ENCODE data around the gene MYCBPAP. TPM values are rescaled to one million over a fixed set of nuclear protein-coding genes. Genes with fewer than 3 reads are reported as not detected.

MYCBPAP gene
- total and polyA plus RNA-seq, 2 donors (not counting 1 experiment from before 2014, with no cell fraction given) = 0.16 to 3.0 TPM

GRCh38 chr17:50495918-50496317 lies 12.3 kb upstream of the MYCBPAP start:
- Histone ChIP-seq H4K20me1 (ENCODE audit: control insufficient read depth, extremely low read depth, insufficient read depth, low read length) (no peaks in the 10 kb centered on the region), H3K9ac (ENCODE audit: insufficient read depth, low read length) (no peak overlapping the region), H3K36me3 (ENCODE audit: control insufficient read depth, insufficient read depth, low read length) (no peaks in the 10 kb centered on the region), H3K4me2 (ENCODE audit: extremely low read depth, insufficient read depth, low read length) (no peak overlapping the region), H3K79me2 (ENCODE audit: control insufficient read depth, insufficient read depth, low read length) (no peaks in the 10 kb centered on the region), H3K4me1 (ENCODE audit: control insufficient read depth, extremely low read depth, insufficient read depth, low read length) (no peaks in the 10 kb centered on the region), H3K4me3 (replicated peaks in 1 of 4; ENCODE audit: control extremely low read depth in 1 of 4, insufficient read depth in 1 of 4, low read depth in 3 of 4, low read length in 4 of 4) (no peak overlapping the region), H3K27me3 (ENCODE audit: control insufficient read depth, insufficient read depth, low read length) (no peaks in the 10 kb centered on the region), H2AFZ (ENCODE audit: low read length) (no peak overlapping the region), H3K27ac (ENCODE audit: insufficient read depth, low read length) (no peak overlapping the region), H3K9me3 (ENCODE audit: control insufficient read depth, insufficient read depth, low read depth, low read length) (no peaks in the 10 kb centered on the region)
- TF ChIP-seq, protein P1, sequence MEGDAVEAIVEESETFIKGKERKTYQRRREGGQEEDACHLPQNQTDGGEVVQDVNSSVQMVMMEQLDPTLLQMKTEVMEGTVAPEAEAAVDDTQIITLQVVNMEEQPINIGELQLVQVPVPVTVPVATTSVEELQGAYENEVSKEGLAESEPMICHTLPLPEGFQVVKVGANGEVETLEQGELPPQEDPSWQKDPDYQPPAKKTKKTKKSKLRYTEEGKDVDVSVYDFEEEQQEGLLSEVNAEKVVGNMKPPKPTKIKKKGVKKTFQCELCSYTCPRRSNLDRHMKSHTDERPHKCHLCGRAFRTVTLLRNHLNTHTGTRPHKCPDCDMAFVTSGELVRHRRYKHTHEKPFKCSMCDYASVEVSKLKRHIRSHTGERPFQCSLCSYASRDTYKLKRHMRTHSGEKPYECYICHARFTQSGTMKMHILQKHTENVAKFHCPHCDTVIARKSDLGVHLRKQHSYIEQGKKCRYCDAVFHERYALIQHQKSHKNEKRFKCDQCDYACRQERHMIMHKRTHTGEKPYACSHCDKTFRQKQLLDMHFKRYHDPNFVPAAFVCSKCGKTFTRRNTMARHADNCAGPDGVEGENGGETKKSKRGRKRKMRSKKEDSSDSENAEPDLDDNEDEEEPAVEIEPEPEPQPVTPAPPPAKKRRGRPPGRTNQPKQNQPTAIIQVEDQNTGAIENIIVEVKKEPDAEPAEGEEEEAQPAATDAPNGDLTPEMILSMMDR (conservative IDR thresholded peaks at IDR 0.05 in 1 of 2, IDR thresholded peaks at IDR 0.05 in 1 of 2; ENCODE audit: low read depth in 1 of 2, low read length in 2 of 2) = no peak
- TF ChIP-seq EZH2 (IDR thresholded peaks at IDR 0.05; ENCODE audit: low read length, missing control alignments) = no peak
- DNase-seq (ENCODE audit: low read depth in 2 of 2) = peak in 1 of 2 donors; percentile 72

GRCh38 chr17:50498021-50498874 lies 10.0 kb upstream of the MYCBPAP start:
- Histone ChIP-seq H3K4me1 (ENCODE audit: control insufficient read depth, extremely low read depth, insufficient read depth, low read length) (no peaks in the 10 kb centered on the region), H3K36me3 (ENCODE audit: control insufficient read depth, insufficient read depth, low read length) (no peaks in the 10 kb centered on the region), H3K4me2 (ENCODE audit: extremely low read depth, insufficient read depth, low read length) (no peak overlapping the region), H3K27ac (ENCODE audit: insufficient read depth, low read length) (no peak overlapping the region), H2AFZ (ENCODE audit: low read length) (no peak overlapping the region), H3K79me2 (ENCODE audit: control insufficient read depth, insufficient read depth, low read length) (no peaks in the 10 kb centered on the region), H3K4me3 (replicated peaks in 1 of 4; ENCODE audit: control extremely low read depth in 1 of 4, insufficient read depth in 1 of 4, low read depth in 3 of 4, low read length in 4 of 4) (no peak overlapping the region), H4K20me1 (ENCODE audit: control insufficient read depth, extremely low read depth, insufficient read depth, low read length) (no peaks in the 10 kb centered on the region), H3K27me3 (ENCODE audit: control insufficient read depth, insufficient read depth, low read length) (no peaks in the 10 kb centered on the region), H3K9ac (ENCODE audit: insufficient read depth, low read length) (no peak overlapping the region), H3K9me3 (ENCODE audit: control insufficient read depth, insufficient read depth, low read depth, low read length) (no peaks in the 10 kb centered on the region)
- no peak for DNase-seq (ENCODE audit: low read depth in 2 of 2)
- no peak for TF ChIP-seq EZH2 (IDR thresholded peaks at IDR 0.05; ENCODE audit: low read length, missing control alignments)
- TF ChIP-seq, protein P1 (conservative IDR thresholded peaks at IDR 0.05 in 1 of 2, IDR thresholded peaks at IDR 0.05 in 1 of 2; ENCODE audit: low read depth in 1 of 2, low read length in 2 of 2) = no peak

- no peak overlapping the region for H3K4me3 ChIP-seq (replicated peaks in 1 of 4; ENCODE audit: control extremely low read depth in 1 of 4, insufficient read depth in 1 of 4, low read depth in 3 of 4, low read length in 4 of 4)
- no peak overlapping the region for H3K9ac ChIP-seq (ENCODE audit: insufficient read depth, low read length)
- no peaks in the 10 kb centered on the region for H4K20me1 ChIP-seq (ENCODE audit: control insufficient read depth, extremely low read depth, insufficient read depth, low read length)
- H3K79me2 ChIP-seq (ENCODE audit: control insufficient read depth, insufficient read depth, low read length) = no peaks in the 10 kb centered on the region
- no peak overlapping the region for H2AFZ ChIP-seq (ENCODE audit: low read length)
- H3K4me1 ChIP-seq (ENCODE audit: control insufficient read depth, extremely low read depth, insufficient read depth, low read length) = no peaks in the 10 kb centered on the region
- H3K4me2 ChIP-seq (ENCODE audit: extremely low read depth, insufficient read depth, low read length) = no peak overlapping the region
- no peak for TF ChIP-seq EZH2 (IDR thresholded peaks at IDR 0.05; ENCODE audit: low read length, missing control alignments)
- TF ChIP-seq, protein P1 (conservative IDR thresholded peaks at IDR 0.05 in 1 of 2, IDR thresholded peaks at IDR 0.05 in 1 of 2; ENCODE audit: low read depth in 1 of 2, low read length in 2 of 2) = no peak
- H3K36me3 ChIP-seq (ENCODE audit: control insufficient read depth, insufficient read depth, low read length) = no peaks in the 10 kb centered on the region
- H3K27me3 ChIP-seq (ENCODE audit: control insufficient read depth, insufficient read depth, low read length) = no peaks in the 10 kb centered on the region
- no peak overlapping the region for H3K27ac ChIP-seq (ENCODE audit: insufficient read depth, low read length)
- H3K9me3 ChIP-seq (ENCODE audit: control insufficient read depth, insufficient read depth, low read depth, low read length) = no peaks in the 10 kb centered on the region
- no peak for DNase-seq (ENCODE audit: low read depth in 2 of 2)
Observed at GRCh38 chr17:50499270-50499669, 9.0 kb upstream of the MYCBPAP start.
